Measurements from ENCODE around the gene APLN.

The APLN gene

DNA sequence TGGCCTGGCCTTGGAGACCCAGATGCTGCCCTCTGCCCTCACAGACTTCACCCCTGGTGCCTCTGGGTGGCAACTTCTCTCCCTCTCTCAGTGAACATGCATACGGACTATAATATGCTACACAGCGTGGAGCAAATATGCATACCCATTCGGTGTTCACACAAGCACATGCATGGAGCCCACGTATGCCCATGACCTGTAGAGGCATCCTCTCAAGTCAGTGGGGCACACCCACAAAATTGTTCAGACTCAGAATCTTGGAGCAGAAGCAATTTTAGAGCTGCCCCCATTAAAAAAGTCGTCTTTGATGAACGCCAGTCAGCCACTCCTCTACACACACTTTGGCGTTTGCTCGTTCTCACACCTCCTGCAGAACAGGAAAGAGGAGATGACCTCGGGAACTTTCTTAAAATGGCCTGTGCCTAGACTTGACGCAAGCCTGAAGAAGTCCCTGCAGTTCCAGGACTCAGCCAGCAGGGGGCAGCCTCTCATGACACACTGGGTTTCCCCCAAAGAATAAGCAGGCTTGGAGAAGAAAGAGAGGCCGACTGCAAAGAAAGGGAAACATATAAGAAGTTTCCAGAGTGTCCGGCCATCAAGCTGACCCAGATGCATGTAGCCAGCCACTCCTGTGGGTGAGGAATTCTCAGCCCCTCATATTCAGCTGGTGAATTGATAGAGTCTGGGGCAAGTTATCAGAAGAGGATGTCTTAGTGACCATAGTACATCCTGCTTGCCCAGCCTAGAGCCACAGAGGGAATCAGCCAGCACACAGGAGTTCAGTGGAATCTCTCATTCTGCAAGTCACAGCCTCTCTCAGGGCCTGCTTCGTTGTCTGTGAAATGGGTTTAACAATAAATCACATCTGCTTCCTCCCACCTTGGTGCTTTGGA, 17.3 kb downstream of the APLN start:
- Mint-ChIP-seq H3K4me1 (ENCODE audit: low read depth) (no peaks in the 10 kb centered on the region), H3K36me3 (ENCODE audit: low read depth) (no peaks in the 10 kb centered on the region), H3K9me3 (no peaks in the 10 kb centered on the region), H3K4me3 (no peak overlapping the region), H3K27me3 (no peaks in the 10 kb centered on the region), H3K27ac (no peak overlapping the region)

DNA sequence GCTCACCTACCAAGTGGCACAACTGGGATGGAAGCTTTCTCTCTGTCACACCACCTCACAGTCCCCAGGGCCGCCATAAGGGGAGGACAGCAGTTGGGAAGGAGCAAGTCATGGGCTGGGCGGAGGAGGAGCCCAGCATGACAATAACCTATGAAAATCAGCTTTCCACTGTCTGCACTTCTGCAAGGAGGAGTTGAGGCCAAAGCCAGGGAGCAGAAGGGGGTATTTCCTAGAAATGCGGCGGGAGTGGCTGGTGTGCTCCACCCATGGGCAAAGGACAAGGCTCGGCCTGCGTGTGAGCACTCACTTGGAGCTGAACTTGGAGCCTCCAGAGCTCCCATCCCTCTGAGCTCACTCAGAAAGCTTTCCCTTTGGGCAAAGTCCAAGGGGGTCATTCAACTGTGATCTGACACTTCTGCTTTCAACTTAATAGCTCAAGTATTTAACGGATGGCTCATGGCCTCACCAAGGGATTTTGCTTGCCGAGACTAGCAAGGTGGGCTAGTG, 18.5 kb downstream of the APLN start:
- no peaks in the 10 kb centered on the region for H3K9me3 Mint-ChIP-seq
- no peaks in the 10 kb centered on the region for H3K4me1 Mint-ChIP-seq (ENCODE audit: low read depth)
- H3K36me3 Mint-ChIP-seq (ENCODE audit: low read depth) = no peaks in the 10 kb centered on the region
- H3K27ac Mint-ChIP-seq = no peak overlapping the region
- H3K27me3 Mint-ChIP-seq = no peaks in the 10 kb centered on the region
- H3K4me3 Mint-ChIP-seq = no peak overlapping the region

DNA sequence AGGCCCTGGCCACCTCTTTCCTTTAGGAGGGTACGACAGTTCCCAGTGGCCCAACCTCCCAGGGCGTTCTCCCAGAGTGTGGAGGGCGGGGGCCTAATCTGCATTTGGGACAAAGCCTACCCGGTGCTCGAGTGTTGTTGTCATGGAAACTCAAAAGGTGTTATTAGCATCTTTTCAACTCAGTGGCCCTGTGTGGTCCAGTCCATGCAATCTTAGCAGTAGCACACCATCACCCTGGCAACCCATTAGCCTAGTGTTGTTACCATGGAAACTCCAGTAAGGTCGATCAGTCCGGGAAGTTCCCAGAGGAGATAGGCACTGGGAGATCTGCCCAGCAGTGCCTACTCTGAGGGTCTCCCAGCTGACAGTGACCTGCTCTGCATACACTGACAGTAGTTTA, 20.2 kb downstream of the APLN start:
- Mint-ChIP-seq H3K27me3 (no peaks in the 10 kb centered on the region), H3K27ac (no peak overlapping the region), H3K4me1 (ENCODE audit: low read depth) (no peaks in the 10 kb centered on the region), H3K9me3 (no peaks in the 10 kb centered on the region), H3K4me3 (no peak overlapping the region), H3K36me3 (ENCODE audit: low read depth) (no peaks in the 10 kb centered on the region)

DNA sequence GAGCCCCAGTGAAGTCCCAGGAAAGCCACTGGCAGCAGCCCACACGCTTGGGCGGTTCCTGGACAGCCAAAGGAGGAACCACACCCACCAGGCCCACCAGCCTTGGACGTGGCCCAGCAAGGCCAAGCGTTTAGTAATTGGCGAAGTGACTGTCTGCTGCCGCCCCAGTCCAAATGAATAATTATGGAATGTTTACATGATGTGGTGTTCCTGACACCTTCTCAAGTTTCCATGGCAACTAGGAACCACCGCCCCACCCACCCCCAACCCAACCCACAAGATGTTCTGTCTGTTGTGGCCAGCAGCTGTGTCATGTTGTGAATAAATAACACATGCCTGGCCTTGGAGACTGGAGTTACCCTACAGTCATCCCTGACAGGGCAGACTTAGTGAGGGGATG, 22.3 kb downstream of the APLN start:
- Mint-ChIP-seq H3K27ac (no peak overlapping the region), H3K27me3 (no peaks in the 10 kb centered on the region), H3K36me3 (ENCODE audit: low read depth) (no peaks in the 10 kb centered on the region), H3K4me1 (ENCODE audit: low read depth) (no peaks in the 10 kb centered on the region), H3K9me3 (no peaks in the 10 kb centered on the region), H3K4me3 (no peak overlapping the region)

DNA sequence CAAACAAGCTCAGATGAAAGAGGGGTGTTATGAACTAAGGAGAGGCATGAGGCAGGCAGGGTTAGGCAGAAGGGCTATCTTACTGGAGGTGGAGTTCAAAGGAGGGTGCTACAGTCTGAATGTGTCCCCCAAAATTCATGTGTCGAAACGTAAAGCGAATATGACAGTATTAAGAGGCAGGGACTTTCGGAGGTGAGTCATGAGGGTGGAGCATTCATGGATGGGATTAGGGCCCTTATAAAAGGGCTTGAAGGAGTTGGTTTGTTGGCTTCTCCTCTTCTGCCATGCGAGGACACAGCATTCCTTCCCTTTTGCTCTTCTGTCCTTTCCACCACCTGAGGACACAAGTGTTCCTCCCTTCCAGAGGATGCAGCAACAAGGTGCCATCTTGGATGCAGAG, 22.9 kb downstream of the APLN start:
- H3K4me1 Mint-ChIP-seq (ENCODE audit: low read depth) = no peaks in the 10 kb centered on the region
- H3K27me3 Mint-ChIP-seq = no peaks in the 10 kb centered on the region
- no peak overlapping the region for H3K27ac Mint-ChIP-seq
- no peaks in the 10 kb centered on the region for H3K36me3 Mint-ChIP-seq (ENCODE audit: low read depth)
- no peaks in the 10 kb centered on the region for H3K9me3 Mint-ChIP-seq
- no peak overlapping the region for H3K4me3 Mint-ChIP-seq

DNA sequence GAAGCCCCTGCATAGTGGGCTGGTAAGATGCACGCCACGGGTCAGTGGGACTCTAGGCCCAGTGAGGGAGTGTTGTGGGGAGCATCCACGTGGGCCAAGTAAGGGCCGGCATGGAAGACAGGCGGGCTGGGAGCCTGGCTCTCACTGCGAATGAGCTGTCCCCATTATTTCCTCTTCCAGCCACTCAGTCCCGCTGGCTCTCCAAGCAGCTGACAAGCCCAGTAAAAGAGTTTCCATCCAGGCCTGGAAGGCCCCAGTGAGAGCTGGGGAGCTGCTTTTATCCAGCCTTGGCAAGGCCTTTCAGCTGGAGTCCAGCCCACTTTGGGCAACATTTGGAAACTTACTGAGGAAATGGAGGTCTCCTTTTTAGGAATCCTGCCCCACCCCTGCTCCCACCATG, 24.9 kb downstream of the APLN start:
- no peaks in the 10 kb centered on the region for H3K4me1 Mint-ChIP-seq (ENCODE audit: low read depth)
- H3K27ac Mint-ChIP-seq = no peak overlapping the region
- H3K4me3 Mint-ChIP-seq = no peak overlapping the region
- H3K9me3 Mint-ChIP-seq = no peaks in the 10 kb centered on the region
- H3K27me3 Mint-ChIP-seq = peaks cover 3% of the 10 kb centered on the region
- H3K36me3 Mint-ChIP-seq (ENCODE audit: low read depth) = no peaks in the 10 kb centered on the region

DNA sequence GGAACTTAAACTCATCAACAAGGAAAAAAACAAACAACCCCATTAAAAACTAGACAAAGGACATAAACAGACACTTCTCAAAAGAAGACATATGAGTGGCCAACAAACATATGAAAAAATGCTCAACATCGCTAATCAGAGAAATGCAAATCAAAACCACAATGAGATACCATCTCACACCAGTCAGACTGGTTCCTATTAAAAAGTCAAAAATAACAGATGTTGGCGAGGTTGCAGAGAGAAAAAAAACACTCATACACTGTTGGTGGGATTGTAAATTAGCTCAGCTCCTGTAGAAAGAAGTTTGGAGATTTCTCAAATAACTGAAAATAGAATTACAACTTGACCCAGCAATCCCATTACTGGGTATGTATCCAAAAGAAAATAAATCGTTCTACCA, 28.7 kb downstream of the APLN start:
- no peaks in the 10 kb centered on the region for H3K9me3 Mint-ChIP-seq
- peaks cover 3% of the 10 kb centered on the region for H3K27me3 Mint-ChIP-seq
- H3K36me3 Mint-ChIP-seq (ENCODE audit: low read depth) = no peaks in the 10 kb centered on the region
- H3K27ac Mint-ChIP-seq = no peak overlapping the region
- H3K4me1 Mint-ChIP-seq (ENCODE audit: low read depth) = no peaks in the 10 kb centered on the region
- no peak overlapping the region for H3K4me3 Mint-ChIP-seq

DNA sequence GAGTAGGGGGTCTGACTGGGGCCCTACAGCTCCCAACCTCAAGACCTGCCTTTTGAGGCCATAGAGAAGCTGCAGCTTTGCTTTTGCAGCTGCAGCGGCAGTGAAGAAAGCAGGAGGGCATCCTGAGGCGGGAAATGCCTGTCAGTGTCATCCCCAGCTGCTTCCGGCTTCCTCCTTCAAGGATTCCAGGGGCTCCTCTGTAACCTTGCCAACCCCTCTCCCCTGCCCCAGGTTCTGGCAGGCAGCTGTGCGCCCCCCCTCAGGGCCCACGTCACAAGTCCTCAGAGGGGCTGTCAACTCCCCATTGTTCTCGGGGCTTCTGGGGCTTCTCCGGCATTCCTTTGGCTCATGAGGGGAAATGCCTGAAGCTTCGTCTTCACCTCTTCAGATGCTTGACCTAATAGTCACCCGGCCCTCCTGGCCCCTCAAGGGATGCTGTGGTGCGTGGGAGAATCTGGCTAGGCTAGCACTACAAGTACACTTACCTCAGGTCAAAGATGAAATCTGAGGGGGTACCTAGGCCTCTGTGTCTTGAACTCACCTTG, 31.9 kb downstream of the APLN start:
- no peaks in the 10 kb centered on the region for H3K4me1 Mint-ChIP-seq (ENCODE audit: low read depth)
- H3K27ac Mint-ChIP-seq = no peak overlapping the region
- H3K36me3 Mint-ChIP-seq (ENCODE audit: low read depth) = no peaks in the 10 kb centered on the region
- H3K9me3 Mint-ChIP-seq = no peaks in the 10 kb centered on the region
- H3K4me3 Mint-ChIP-seq = no peak overlapping the region
- peaks cover 3% of the 10 kb centered on the region for H3K27me3 Mint-ChIP-seq

DNA sequence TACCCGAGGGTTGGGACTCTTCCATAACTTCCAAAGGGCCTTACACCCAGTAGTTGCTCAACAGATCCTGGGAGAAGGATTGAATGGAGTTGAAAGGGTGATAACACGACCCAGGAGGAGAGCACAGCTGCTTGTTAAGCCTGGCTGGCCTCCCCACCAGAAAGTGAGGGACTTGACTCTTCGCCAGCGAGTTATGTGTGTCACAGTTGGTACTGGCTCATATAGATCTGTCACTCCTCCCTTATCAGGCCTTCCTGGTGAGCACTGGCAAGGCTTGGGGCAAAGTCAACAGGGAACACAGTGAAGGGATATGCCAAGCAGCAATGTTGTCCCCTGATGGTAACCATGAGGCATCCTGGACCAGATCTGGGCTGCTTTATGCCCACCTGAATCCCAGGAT, 35.8 kb downstream of the APLN start:
- Mint-ChIP-seq H3K27ac (no peak overlapping the region), H3K4me1 (ENCODE audit: low read depth) (no peaks in the 10 kb centered on the region)

DNA sequence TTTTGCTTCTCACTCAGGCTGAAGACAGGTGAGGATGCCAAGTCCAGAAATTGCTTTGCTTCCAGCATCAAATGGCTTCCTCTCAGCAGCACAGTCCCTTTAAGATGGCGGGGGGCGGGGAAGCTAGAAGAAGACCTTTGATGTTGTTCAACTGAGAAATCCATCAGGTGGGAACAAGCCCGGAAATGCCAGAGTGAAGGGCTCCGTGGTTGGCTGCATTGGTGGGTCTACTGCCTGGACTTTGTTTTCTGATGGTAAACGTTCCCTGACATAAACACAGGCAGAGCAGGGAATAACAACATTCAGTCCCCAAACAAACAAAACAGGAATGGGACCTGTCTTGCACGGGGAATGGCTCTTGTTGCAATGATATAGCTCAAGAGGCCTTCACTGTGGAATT, 37.3 kb downstream of the APLN start:
- H3K27ac Mint-ChIP-seq = no peak overlapping the region
- H3K4me1 Mint-ChIP-seq (ENCODE audit: low read depth) = no peaks in the 10 kb centered on the region
- H3K27me3 Mint-ChIP-seq = no peaks in the 10 kb centered on the region
- H3K9me3 Mint-ChIP-seq = no peaks in the 10 kb centered on the region
- no peak overlapping the region for H3K4me3 Mint-ChIP-seq
- no peaks in the 10 kb centered on the region for H3K36me3 Mint-ChIP-seq (ENCODE audit: low read depth)

More for the DNA sequence above, 35.8 kb downstream of the APLN start:
- Mint-ChIP-seq H3K4me3 (no peak overlapping the region), H3K36me3 (ENCODE audit: low read depth) (no peaks in the 10 kb centered on the region), H3K27me3 (no peaks in the 10 kb centered on the region), H3K9me3 (no peaks in the 10 kb centered on the region)

DNA sequence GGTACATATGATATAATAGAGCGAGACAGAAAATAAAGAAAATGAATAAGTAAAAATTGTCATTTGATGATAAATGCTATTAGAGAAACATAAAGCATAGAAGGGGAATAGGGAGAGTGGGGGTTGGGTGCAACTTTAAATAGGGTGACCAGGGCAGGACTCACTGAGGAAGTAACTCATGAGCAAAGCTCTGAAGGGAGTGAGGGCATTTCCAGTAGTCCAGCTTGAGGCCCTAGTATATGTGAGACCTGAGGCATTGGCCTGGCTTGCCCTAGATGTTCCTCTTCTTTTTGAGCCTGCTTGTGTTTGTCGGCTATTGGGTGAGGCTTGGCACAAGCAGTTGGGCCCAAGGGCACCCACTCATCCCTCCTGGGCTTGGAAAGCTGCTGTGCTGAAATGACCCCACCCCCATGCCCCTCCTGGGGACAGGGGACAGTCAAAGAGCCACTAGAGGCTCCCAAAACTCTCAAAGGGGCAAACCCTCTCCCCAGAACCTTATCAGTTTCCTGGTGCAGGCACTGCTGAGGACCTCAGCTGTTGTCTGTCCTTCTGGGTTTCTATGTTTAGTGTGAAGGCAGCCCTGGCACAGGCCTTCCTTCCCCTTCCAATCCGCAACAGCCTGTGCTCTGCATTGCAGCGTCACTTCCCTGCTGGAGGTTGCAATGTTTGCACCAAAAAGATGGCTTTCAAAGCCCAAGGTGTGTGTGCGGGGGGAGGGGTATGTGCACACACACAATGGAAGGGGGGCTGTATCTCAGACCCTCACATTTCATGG, 40.1 kb downstream of the APLN start:
- no peaks in the 10 kb centered on the region for H3K4me1 Mint-ChIP-seq (ENCODE audit: low read depth)

DNA sequence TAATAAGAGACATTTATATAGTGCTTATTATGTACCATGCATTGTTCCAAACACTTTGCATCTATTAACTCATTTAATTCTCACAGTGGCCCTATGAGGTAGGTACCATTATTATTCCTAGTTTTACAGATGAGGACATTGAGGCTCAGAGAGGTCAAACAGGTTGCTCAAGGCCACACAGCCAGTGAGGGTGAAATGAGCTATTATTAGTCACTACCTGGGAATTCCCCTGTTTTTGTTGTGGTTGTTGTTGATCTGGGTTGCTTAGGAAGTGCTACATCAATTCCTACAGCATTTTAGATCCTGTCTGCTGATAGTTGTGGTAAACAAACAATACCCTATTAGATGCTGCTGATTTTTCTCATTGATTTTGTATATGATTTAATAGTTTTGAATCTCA, 41.2 kb downstream of the APLN start:
- Mint-ChIP-seq H3K4me3 (no peak overlapping the region), H3K27ac (no peak overlapping the region)

More for the DNA sequence above, 40.1 kb downstream of the APLN start:
- no peaks in the 10 kb centered on the region for H3K36me3 Mint-ChIP-seq (ENCODE audit: low read depth)
- no peak overlapping the region for H3K4me3 Mint-ChIP-seq
- H3K9me3 Mint-ChIP-seq = no peaks in the 10 kb centered on the region
- H3K27ac Mint-ChIP-seq = no peak overlapping the region
- no peaks in the 10 kb centered on the region for H3K27me3 Mint-ChIP-seq

DNA sequence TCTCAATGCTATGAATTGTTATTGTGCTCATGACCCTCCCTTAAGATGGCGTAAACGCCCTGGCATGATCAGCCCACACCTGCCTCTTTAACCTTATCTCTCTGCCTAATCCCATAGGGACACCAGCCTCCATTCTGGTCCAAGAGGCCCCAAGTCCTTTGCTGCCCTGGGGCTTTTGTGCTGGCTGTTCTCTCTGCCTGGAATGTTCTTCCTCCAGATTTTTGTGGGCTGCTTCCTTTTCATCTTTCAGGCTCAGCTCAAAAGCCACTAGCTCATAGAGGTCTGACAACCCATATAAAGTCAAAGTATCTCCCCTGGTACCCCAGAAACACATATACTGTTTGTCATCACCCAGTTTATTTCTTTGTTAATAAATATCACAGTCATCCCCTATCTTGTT, 42.4 kb downstream of the APLN start:
- Mint-ChIP-seq H3K36me3 (ENCODE audit: low read depth) (no peaks in the 10 kb centered on the region), H3K4me3 (no peak overlapping the region), H3K27me3 (no peaks in the 10 kb centered on the region), H3K27ac (no peak overlapping the region), H3K9me3 (no peaks in the 10 kb centered on the region), H3K4me1 (ENCODE audit: low read depth) (no peaks in the 10 kb centered on the region)

More for the DNA sequence above, 41.2 kb downstream of the APLN start:
- no peaks in the 10 kb centered on the region for H3K27me3 Mint-ChIP-seq
- no peaks in the 10 kb centered on the region for H3K4me1 Mint-ChIP-seq (ENCODE audit: low read depth)
- H3K36me3 Mint-ChIP-seq (ENCODE audit: low read depth) = no peaks in the 10 kb centered on the region
- H3K9me3 Mint-ChIP-seq = no peaks in the 10 kb centered on the region

DNA sequence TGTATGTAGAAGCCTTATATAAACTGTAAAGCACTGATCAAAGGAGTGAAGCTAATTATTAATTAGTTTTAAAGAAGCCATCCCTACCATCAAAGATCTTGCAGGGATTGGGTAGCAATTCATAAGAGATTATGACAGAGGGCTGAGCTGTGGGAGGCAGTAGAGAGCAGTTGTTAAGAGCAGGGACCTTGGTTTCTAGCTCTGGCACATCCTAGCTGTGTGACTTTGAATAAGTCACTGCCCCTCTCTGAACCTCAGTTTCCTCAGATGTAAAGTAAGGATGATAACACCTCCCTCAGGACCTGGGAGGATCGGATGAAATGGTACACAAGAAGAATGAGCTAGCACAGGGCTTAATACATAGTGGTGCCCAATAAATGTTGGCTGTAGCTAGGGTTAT, 45.4 kb downstream of the APLN start:
- peaks cover 4% of the 10 kb centered on the region for H3K4me1 Mint-ChIP-seq (ENCODE audit: low read depth)
- H3K9me3 Mint-ChIP-seq = no peaks in the 10 kb centered on the region
- no peak overlapping the region for H3K4me3 Mint-ChIP-seq
- H3K27me3 Mint-ChIP-seq = no peaks in the 10 kb centered on the region
- no peaks in the 10 kb centered on the region for H3K36me3 Mint-ChIP-seq (ENCODE audit: low read depth)
- no peak overlapping the region for H3K27ac Mint-ChIP-seq

DNA sequence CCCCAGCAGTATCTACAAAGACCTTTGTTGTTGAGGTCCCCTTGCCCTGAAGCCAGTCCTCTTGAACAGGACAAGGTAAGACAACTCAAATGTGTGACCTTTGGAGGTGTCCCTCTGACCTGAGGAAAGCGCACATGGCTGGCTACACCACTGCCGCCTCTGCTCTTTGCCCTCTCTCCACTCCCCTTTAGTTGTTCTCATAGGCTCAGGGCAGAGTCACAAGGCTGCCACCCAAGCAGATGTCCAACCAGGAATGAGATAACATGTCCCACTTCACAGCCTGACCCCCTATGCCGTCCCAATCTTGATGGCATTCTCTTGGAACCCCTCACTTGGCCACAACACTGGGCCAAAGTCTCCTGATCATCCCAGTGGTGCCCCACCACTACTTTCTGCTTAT, 46.3 kb downstream of the APLN start:
- Mint-ChIP-seq H3K27me3 (no peaks in the 10 kb centered on the region), H3K9me3 (no peaks in the 10 kb centered on the region), H3K27ac (no peak overlapping the region)

More for the DNA sequence above, 46.3 kb downstream of the APLN start:
- Mint-ChIP-seq H3K36me3 (ENCODE audit: low read depth) (no peaks in the 10 kb centered on the region), H3K4me3 (no peak overlapping the region), H3K4me1 (ENCODE audit: low read depth) (peaks cover 9% of the 10 kb centered on the region)

Measured in stimulated activated naive CD8-positive, alpha-beta T cell treated with anti-CD3 and anti-CD28 coated beads, Interleukin-15, Interleukin-2, amounts not matched to agents 100 ng/mL and 50 ng/mL, for 24 hours (primary cell).